Posterior cingulate gyrus (tissue), 11 donors: Measurements from ENCODE around the gene EXOSC1.
"Not testable (repeated sequence)": the region's sequence is repeated elsewhere in the genome, so short reads cannot be mapped to it uniquely, and the experiment has no call there.

Experiments
- DNase-seq, 10 donors: peaks; one replicate each; pipeline versions ENCODE4 v3.0.0 to v3.0.0-alpha.2; 2020 to 2021; ENCODE audit warnings: mixed read lengths in 3 of 10
- intact Hi-C: fragments of 100-400 bp; cut with DNase I; formaldehyde crosslinking; loops from one replicate; pipeline ENCODE4 v1.15.1; 2023

The EXOSC1 gene

DNA sequence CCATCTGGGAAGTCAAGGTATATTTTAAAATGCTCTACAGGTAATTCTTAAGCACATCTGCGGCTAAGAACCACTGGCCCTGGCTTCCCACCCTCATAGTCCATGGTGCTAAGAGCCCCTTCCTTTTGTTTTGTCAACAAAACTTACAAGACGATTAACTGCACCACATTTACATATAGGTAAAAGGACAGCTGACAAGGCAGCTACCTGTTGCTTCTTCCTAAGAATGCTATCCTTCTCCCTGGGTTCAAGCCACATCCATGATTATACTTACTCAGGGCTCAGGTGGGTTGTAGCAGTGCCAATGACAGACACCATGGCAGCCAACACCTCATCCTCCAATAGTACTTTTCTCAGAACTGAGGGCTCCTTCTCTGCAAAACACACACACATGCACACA is 16.5 kb upstream of the EXOSC1 start:
- DNase-seq = no peak
- intact Hi-C loops = loop anchor here (5.0 kb wide), 1 partner anchor 35 kb away; the partner anchor contains the start of genes MMS19 and UBTD1

GRCh38 chr10:97459933-97460332 is 14.1 kb upstream of the EXOSC1 start:
- no peak for DNase-seq
- intact Hi-C loops = loop anchor here (5.0 kb wide), 1 partner anchor 37 kb away; the partner anchor contains the start of genes MMS19 and UBTD1

DNA sequence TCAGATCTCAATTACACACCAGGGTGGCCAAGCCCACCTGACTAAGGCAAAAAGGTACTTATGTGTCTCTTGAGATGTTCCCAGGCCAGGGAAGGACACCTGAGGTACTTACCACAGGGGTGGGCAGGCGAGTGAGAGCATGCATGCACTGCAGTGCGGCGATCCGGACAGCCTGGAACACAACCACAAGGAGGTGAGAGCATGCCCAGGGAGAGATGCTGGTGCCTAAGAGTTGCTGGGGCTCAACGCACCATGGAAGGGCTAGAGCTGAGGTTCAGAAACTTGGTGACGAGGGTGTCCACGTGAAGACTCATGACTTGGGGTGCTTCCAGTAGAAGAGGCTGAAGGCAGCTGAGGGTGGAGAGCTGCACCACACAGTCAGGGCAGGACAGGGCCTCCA is 13.3 kb upstream of the EXOSC1 start:
- DNase-seq = peak in 1 of 10 donors; percentile 79
- intact Hi-C loops = no loop called here

DNA sequence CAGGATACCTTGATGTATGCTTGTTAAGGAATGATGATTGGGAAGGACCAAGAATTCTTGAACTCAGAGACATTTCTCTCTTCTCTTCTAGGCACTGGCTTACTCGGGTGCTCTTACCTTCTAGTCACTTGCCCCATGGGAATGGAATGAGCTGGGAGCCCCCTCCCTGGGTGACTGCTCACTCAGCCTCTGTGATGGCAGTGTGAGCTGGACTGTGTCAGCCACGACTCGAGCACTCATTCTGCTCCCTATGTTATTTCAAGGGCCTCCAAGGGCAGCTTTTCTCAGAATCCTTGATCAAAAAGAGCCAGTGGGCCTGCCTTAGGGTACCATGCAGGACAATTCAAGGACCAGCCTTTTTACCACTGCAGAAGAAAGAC is 10.9 kb upstream of the EXOSC1 start:
- no peak for DNase-seq
- intact Hi-C loops = no loop called here

- DNase-seq = no peak
- intact Hi-C loops = no loop called here
Observed at GRCh38 chr10:97456034-97456685, 10.4 kb upstream of the EXOSC1 start.

GRCh38 chr10:97454330-97455036 is 8.7 kb upstream of the EXOSC1 start:
- DNase-seq = peak in 1 of 10 donors; percentile 70
- intact Hi-C loops = no loop called here

DNA sequence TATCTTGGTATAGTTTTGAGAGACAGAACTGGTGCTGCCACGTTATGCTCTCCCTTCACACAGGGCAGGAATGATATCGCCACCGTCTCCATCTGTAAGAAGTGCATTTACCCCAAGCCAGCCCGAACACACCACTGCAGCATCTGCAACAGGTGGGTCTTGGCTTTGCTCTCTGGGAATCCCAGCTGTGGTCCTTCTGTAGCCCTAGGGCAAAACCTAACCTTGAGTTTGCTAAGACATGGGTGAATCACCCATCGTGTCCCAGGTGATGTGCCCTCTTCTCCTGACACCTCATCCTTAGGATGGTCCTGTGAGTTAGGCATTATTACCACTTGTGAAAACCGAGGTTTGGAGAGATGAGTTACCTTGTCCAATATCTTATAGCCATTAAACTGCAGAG is 6.5 kb upstream of the EXOSC1 start:
- intact Hi-C loops = no loop called here
- no peak for DNase-seq

DNA sequence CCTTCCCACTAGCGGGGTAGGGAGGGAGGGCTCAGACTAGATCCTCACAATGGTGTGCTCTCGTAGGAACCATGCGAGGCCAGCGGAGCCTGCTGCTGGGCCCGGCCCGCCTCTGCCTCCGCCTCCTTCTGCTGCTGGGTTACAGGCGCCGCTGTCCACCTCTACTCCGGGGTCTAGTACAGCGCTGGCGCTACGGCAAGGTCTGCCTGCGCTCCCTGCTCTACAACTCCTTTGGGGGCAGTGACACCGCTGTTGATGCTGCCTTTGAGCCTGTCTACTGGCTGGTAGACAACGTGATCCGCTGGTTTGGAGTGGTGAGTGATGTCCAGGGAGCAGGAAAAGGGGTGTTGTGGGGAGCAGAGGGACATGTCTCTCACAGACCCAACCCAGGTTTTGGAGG is 5.8 kb upstream of the EXOSC1 start:
- DNase-seq = peak in 1 of 10 donors; percentile 73
- intact Hi-C loops = no loop called here

- no peak for DNase-seq
- intact Hi-C loops = no loop called here
Observed at GRCh38 chr10:97450828-97451227, 5.0 kb upstream of the EXOSC1 start.

DNA sequence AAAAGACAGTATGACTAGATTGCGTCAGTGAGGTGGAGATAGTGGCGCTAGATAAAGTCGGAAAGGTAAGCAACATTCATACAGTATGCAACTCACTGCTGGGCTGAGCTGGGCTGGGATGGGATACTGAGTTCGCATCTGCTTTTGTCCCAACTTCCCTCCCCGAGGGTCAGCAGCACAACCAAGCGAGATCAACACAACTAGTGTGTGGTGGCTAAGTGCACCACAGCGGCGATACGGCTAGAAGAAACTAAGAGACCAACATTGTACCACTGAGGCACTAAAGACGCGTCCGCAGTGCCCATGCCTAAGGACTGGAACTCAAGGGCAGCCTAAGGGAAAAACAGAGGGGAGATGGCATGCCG is 467 bp downstream of the EXOSC1 start:
- intact Hi-C loops = loop anchor here (5.0 kb wide), 1 partner anchor 52 kb away; the partner anchor contains the start of genes MMS19 and UBTD1
- DNase-seq = peak in 1 of 10 donors; percentile 18

DNA sequence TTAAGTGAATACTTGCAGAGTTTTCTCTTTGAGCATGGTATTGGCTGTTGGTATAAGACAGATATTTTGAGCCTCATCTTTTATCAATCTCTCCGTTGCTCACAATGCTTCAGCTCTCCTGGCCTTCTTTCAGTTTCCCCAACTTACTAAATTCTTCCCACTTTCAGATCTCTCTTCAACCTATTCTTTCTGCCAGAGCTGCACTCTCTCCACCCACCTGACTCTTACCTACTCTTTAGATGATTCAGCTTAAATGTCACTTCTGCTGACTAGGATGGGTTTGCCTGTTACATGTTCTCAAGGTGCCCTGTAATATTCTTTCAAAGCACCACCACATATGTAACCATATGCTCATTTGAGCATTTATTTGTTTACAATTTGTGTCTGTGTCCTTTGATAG is 1.6 kb downstream of the EXOSC1 start:
- DNase-seq = no peak
- intact Hi-C loops = no loop called here

- DNase-seq = peak in 1 of 10 donors; percentile 2
- intact Hi-C loops = no loop called here
Observed at GRCh38 chr10:97442277-97442676, 3.5 kb downstream of the EXOSC1 start.

DNA sequence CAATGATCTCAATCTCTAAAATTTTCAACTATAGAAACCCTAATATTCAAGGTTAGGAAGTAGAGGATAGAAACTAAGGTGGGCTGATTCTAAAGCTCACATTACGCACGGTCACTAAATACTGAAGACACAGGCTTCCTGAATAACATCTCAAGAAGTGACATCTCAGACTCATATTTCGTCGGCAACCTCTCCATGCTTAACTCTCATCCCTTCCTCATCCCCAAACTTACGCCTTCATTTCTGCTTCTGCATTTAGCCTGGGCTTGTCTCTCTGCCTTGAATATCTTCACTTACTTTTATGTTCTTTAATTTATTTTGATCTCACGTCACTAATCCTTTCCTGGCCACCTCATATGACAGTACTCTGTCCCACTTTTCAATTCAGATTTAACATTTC is 10.6 kb downstream of the EXOSC1 start:
- no peak for DNase-seq
- intact Hi-C loops = no loop called here

GRCh38 chr10:97434557-97434956 is 11.2 kb downstream of the EXOSC1 start:
- intact Hi-C loops = no loop called here
- DNase-seq = no peak

DNA sequence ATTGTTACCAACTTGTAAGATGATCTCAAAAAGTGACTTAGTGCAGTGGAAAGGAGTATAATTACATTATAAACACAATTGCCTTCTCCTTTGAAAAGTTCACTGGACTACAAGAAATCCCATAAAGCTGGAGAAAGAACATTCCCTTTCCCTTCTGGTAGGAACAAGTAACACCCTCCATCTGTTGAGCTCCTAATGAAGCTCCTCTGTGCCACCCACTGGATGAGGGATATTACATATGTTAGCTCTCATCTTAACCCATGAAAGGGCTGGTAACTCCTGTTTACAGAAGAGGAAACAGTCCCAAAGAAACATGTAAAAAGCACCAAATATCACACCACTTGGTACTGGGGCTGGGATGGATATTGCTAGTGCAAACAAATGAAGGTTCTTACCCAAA is 11.8 kb downstream of the EXOSC1 start:
- DNase-seq = no peak
- intact Hi-C loops = no loop called here

DNA sequence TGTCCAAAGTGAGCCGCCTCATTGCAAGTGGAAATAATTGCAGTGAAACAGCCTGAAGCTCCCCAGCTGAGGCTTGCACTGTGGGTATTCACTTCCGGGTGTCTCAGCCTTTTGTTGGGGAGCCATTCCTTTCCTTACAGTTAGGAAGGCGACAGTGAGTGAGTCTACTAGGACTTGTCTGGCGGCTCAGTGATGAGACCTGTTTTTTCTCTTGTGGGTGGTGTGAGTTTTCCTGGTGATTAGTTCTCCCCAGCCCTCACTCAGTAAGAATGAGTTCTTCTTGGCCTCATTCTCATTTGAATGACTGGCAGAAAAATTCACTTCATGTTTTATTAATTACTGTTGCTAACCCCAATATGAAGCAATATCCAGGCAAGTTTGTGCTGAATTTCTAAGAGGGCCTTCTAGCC is 17.2 kb downstream of the EXOSC1 start:
- intact Hi-C loops = no loop called here
- DNase-seq = peak in 1 of 10 donors; percentile 11

- DNase-seq = peak in 1 of 10 donors; percentile 52
Observed at GRCh38 chr10:97427571-97428179, 18.1 kb downstream of the EXOSC1 start.

DNA sequence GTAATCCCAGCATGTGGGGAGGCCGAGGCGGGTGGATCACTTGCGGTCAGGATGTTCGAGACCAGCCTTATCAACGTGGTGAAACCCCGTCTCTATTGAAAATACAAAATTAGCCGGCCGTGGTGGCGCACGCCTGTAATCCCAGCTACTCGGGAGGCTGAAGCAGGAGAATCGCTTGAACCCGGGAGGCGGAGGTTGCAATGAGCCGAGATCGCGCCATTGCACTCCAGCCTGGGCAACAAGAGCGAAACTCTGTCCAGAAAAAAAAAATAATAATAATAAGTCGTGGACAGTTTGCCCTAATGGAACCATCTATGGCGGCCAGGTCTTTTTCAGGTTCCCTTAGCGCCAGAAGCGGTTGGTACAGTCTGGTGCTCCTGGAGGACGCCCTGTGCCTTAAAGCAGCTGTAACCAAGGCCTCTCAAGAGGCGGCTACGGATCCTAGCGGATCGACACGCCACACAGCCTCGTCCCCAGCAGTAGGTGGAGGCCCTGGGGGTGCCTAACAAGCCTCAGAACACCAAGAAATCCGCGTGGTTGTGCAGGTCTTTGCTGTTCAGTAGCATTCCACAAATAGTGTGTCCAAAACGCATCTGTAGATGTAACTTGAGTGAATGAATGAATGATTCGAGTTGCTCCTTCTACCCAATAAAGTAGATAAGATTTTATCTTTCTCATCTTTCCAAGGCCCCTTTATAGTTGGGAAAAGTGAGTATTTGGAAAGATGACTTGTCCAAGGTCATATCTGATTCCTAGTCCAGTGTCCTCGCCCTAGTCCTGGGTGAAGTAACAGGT is 18.8 kb downstream of the EXOSC1 start:
- intact Hi-C loops = loop anchor here (2.0 kb wide), 1 partner anchor 20 kb away; the partner anchor contains the start of genes EXOSC1 and ZDHHC16
- peak in 2 of 10 donors; percentile 2 to 84 for DNase-seq

More at GRCh38 chr10:97427571-97428179, 18.1 kb downstream of the EXOSC1 start:
- intact Hi-C loops = loop anchor here (2.0 kb wide), 1 partner anchor 19 kb away; the partner anchor contains the start of genes EXOSC1 and ZDHHC16

DNA sequence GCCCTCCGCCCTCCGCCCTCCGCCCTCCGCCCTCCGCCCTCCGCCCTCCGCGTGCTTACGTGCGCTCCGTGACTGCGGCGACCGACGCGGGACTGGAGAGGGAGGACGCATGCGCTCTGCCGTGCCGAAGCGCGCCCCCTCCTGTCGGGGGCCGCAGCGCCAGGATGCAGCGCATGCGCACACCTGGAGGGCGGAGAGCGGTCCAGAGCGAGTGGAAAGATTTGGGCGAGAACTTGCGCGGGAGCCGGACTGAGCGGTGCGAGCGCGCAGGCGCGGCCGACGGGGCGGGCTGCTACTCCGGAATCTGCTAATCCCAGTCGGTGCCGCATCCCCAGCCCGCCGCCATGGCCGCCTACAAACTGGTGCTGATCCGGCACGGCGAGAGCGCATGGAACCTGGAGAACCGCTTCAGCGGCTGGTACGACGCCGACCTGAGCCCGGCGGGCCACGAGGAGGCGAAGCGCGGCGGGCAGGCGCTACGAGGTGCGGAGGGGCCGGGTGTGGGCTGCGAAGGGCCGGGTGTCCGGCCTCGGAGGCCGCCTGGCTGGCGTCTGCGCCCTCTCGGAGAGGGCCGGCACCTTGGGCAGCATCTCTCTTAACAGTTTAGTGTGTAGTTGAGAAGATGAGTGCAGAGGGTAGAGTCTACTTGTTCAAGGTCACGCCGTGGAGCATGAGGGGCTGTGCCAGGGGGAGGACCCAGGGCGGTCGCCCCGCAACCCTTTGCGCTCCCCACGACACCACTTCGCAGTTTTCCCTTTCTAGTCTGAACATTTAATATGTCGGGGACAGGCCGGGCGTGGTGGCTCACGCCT is 19.6 kb downstream of the EXOSC1 start, which contains the start of gene PGAM1:
TSS of gene PGAM1 (plus strand) at position 228 of the 812 bp plus-strand sequence. CDS start at position 345, 117 bp downstream.
- intact Hi-C loops = loop anchor here (2.0 kb wide), 1 partner anchor 21 kb away; the partner anchor contains the start of genes EXOSC1 and ZDHHC16
- peak; percentile 90 to 99 (median 94) for DNase-seq

DNA sequence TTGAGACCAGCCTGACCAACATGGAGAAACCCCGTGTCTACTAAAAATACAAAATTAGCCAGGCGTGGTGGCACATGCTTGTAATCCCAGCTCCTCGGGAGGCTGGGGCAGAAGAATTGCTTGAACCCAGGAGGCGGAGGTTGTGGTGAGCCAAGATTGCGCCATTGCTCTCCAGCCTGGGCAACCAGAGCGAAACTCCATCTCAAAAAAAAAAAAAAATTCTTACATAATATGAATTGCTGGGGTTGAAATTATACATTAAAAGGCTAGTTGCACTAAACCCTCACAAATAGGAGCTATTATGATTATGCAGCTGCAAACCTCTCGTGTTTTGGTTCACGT is 22.1 kb downstream of the EXOSC1 start:
- peak in 1 of 10 donors; percentile 52 for DNase-seq
- intact Hi-C loops = not testable (repeated sequence)
